ENCODE results near the gene PSMB10.

GRCh38 chr16:67933805-67934204 is 2.8 kb downstream of the PSMB10 start:
- TF ChIP-seq CTCF (conservative IDR thresholded peaks at IDR 0.05; ENCODE audit: low read length), result no peak
- no peak for TF ChIP-seq EZH2phosphoT487 (IDR thresholded peaks at IDR 0.05; ENCODE audit: borderline replicate concordance)

Measured in Loucy (cell line).